ENCODE measurements around the gene JCHAIN. TPM values are rescaled to one million over a fixed set of nuclear protein-coding genes. Genes with fewer than 3 reads are reported as not detected.

JCHAIN gene
- polyA plus RNA-seq, 1 donor (not counting 4 experiments of a cell fraction or from before 2014, with no cell fraction given): not detected

GRCh38 chr4:70624226-70624793 is 42.0 kb downstream of the JCHAIN start:
- Histone ChIP-seq H3K9me3 (ENCODE audit: control insufficient read depth, low read depth, low read length) (no peaks in the 10 kb centered on the region), H3K27me3 (ENCODE audit: control insufficient read depth, extremely low read depth, insufficient read depth, low read length) (no peaks in the 10 kb centered on the region), H3K4me1 (ENCODE audit: control insufficient read depth, extremely low read depth, insufficient read depth, low read length) (no peaks in the 10 kb centered on the region), H3K9me1 (ENCODE audit: control insufficient read depth, extremely low read depth, insufficient read depth, low read length) (no peaks in the 10 kb centered on the region), H3K79me2 (ENCODE audit: control insufficient read depth, insufficient read depth, low read length) (no peaks in the 10 kb centered on the region), H3K4me3 (ENCODE audit: control insufficient read depth in 2 of 3, extremely low read depth in 1 of 3, insufficient read depth in 2 of 3, low read depth in 1 of 3, low read length in 3 of 3) (no peak overlapping the region), H3K9ac (ENCODE audit: control insufficient read depth, extremely low read depth, insufficient read depth, low read length) (no peak overlapping the region), H3K4me2 (ENCODE audit: control insufficient read depth, extremely low read depth, insufficient read depth, low read depth, low read length) (no peak overlapping the region), H2AFZ (ENCODE audit: control insufficient read depth, low read length) (no peak overlapping the region), H3K36me3 (ENCODE audit: control insufficient read depth in 2 of 2, extremely low read depth in 1 of 2, insufficient read depth in 2 of 2, low read length in 2 of 2) (no peaks in the 10 kb centered on the region), H4K20me1 (ENCODE audit: control insufficient read depth, extremely low read depth, insufficient read depth, low read length) (no peaks in the 10 kb centered on the region), H3K27ac (ENCODE audit: control insufficient read depth, insufficient read depth, low read length) (no peak overlapping the region)
- no peak for FAIRE-seq
- DNase-seq (ENCODE audit: low read depth, low spot score): no peak
- dilution Hi-C loops (cut with MboI; ENCODE audit: extremely low pct_ligation_motif_present, low sequenced_read_pairs): no loop called here
- TF ChIP-seq, protein P1, sequence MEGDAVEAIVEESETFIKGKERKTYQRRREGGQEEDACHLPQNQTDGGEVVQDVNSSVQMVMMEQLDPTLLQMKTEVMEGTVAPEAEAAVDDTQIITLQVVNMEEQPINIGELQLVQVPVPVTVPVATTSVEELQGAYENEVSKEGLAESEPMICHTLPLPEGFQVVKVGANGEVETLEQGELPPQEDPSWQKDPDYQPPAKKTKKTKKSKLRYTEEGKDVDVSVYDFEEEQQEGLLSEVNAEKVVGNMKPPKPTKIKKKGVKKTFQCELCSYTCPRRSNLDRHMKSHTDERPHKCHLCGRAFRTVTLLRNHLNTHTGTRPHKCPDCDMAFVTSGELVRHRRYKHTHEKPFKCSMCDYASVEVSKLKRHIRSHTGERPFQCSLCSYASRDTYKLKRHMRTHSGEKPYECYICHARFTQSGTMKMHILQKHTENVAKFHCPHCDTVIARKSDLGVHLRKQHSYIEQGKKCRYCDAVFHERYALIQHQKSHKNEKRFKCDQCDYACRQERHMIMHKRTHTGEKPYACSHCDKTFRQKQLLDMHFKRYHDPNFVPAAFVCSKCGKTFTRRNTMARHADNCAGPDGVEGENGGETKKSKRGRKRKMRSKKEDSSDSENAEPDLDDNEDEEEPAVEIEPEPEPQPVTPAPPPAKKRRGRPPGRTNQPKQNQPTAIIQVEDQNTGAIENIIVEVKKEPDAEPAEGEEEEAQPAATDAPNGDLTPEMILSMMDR (optimal IDR thresholded peaks at IDR 0.05 in 1 of 3, IDR thresholded peaks at IDR 0.05 in 1 of 3, conservative IDR thresholded peaks at IDR 0.05 in 1 of 3; ENCODE audit: extremely low read depth in 1 of 3, insufficient read depth in 2 of 3, low read length in 3 of 3): no peak
- no peak for TF ChIP-seq EZH2 (IDR thresholded peaks at IDR 0.05; ENCODE audit: low read length)

GRCh38 chr4:70623323-70623722 is 43.0 kb downstream of the JCHAIN start:
- H3K9me1 ChIP-seq (ENCODE audit: control insufficient read depth, extremely low read depth, insufficient read depth, low read length): no peaks in the 10 kb centered on the region
- dilution Hi-C loops (cut with MboI; ENCODE audit: extremely low pct_ligation_motif_present, low sequenced_read_pairs): no loop called here
- no peak overlapping the region for H2AFZ ChIP-seq (ENCODE audit: control insufficient read depth, low read length)
- H3K4me2 ChIP-seq (ENCODE audit: control insufficient read depth, extremely low read depth, insufficient read depth, low read depth, low read length): no peak overlapping the region
- H3K36me3 ChIP-seq (ENCODE audit: control insufficient read depth in 2 of 2, extremely low read depth in 1 of 2, insufficient read depth in 2 of 2, low read length in 2 of 2): no peaks in the 10 kb centered on the region
- H3K9ac ChIP-seq (ENCODE audit: control insufficient read depth, extremely low read depth, insufficient read depth, low read length): no peak overlapping the region
- FAIRE-seq (no peak), DNase-seq (ENCODE audit: low read depth, low spot score) (no peak)
- H3K27ac ChIP-seq (ENCODE audit: control insufficient read depth, insufficient read depth, low read length): no peak overlapping the region
- H4K20me1 ChIP-seq (ENCODE audit: control insufficient read depth, extremely low read depth, insufficient read depth, low read length): no peaks in the 10 kb centered on the region
- no peaks in the 10 kb centered on the region for H3K4me1 ChIP-seq (ENCODE audit: control insufficient read depth, extremely low read depth, insufficient read depth, low read length)
- no peaks in the 10 kb centered on the region for H3K79me2 ChIP-seq (ENCODE audit: control insufficient read depth, insufficient read depth, low read length)
- no peaks in the 10 kb centered on the region for H3K27me3 ChIP-seq (ENCODE audit: control insufficient read depth, extremely low read depth, insufficient read depth, low read length)
- TF ChIP-seq, protein P1 (optimal IDR thresholded peaks at IDR 0.05 in 1 of 3, IDR thresholded peaks at IDR 0.05 in 1 of 3, conservative IDR thresholded peaks at IDR 0.05 in 1 of 3; ENCODE audit: extremely low read depth in 1 of 3, insufficient read depth in 2 of 3, low read length in 3 of 3): no peak
- TF ChIP-seq EZH2 (IDR thresholded peaks at IDR 0.05; ENCODE audit: low read length): no peak
- H3K9me3 ChIP-seq (ENCODE audit: control insufficient read depth, low read depth, low read length): no peaks in the 10 kb centered on the region
- H3K4me3 ChIP-seq (ENCODE audit: control insufficient read depth in 2 of 3, extremely low read depth in 1 of 3, insufficient read depth in 2 of 3, low read depth in 1 of 3, low read length in 3 of 3): no peak overlapping the region

All from keratinocyte (primary cell).